NOMO-1 treated with DMSO at 0.1 percent for 48 hours (cell line): ENCODE measurements around the gene MRAP.
"Not testable (repeated sequence)": the region's sequence is repeated elsewhere in the genome, so short reads cannot be mapped to it uniquely, and the experiment has no call there.

Experiments used
- DNase-seq: peaks from one replicate; lab custom pipeline; 2025; ENCODE audit not compliant: unreplicated experiment; lab: John Stamatoyannopoulos, UW

Gene MRAP

GRCh38 chr21:32299695-32300094, 1.0 kb downstream of the MRAP start:
- DNase-seq = no peak

- no peak for DNase-seq
Observed at GRCh38 chr21:32300117-32300681, 1.5 kb downstream of the MRAP start.

GRCh38 chr21:32301596-32301995, 2.9 kb downstream of the MRAP start:
- no peak for DNase-seq

- no peak for DNase-seq
Observed at GRCh38 chr21:32302560-32302959, 3.9 kb downstream of the MRAP start.

- no peak for DNase-seq
Observed at GRCh38 chr21:32303385-32303784, 4.7 kb downstream of the MRAP start.

GRCh38 chr21:32304998-32305397, 6.3 kb downstream of the MRAP start:
- DNase-seq = no peak

GRCh38 chr21:32306021-32306780, 7.5 kb downstream of the MRAP start:
- DNase-seq = no peak

GRCh38 chr21:32307706-32308105, 9.1 kb downstream of the MRAP start:
- DNase-seq = no peak

GRCh38 chr21:32308696-32309095, 10.0 kb downstream of the MRAP start:
- DNase-seq = no peak

- DNase-seq = no peak
Observed at GRCh38 chr21:32309906-32310460, 11.3 kb downstream of the MRAP start.

- not testable (repeated sequence) for DNase-seq
Observed at GRCh38 chr21:32310976-32311375, 12.3 kb downstream of the MRAP start.

- no peak for DNase-seq
Observed at GRCh38 chr21:32311621-32312020, 13.0 kb downstream of the MRAP start.

- no peak for DNase-seq
Observed at GRCh38 chr21:32312326-32312725, 13.7 kb downstream of the MRAP start.

- no peak for DNase-seq
Observed at GRCh38 chr21:32312976-32313375, 14.3 kb downstream of the MRAP start.

GRCh38 chr21:32314806-32315205, 16.2 kb downstream of the MRAP start:
- no peak for DNase-seq

- DNase-seq = no peak
Observed at GRCh38 chr21:32315511-32316281, 17.0 kb downstream of the MRAP start.

GRCh38 chr21:32316361-32317215, 17.9 kb downstream of the MRAP start:
- DNase-seq = no peak

GRCh38 chr21:32317726-32318125, 19.1 kb downstream of the MRAP start:
- DNase-seq = no peak

- no peak for DNase-seq
Observed at GRCh38 chr21:32319012-32319411, 20.4 kb downstream of the MRAP start.

GRCh38 chr21:32320059-32320458, 21.4 kb downstream of the MRAP start:
- no peak for DNase-seq

GRCh38 chr21:32320726-32321125, 22.1 kb downstream of the MRAP start:
- no peak for DNase-seq
